ENCODE data around the gene ERC1. TPM values are rescaled to one million over a fixed set of nuclear protein-coding genes. Genes with fewer than 3 reads are reported as not detected.
A peak's percentile ranks its signal among the peaks of the same experiment; 100 is the strongest.

Gene ERC1
- total and polyA plus RNA-seq, 2 donors from 2014 or later: 5.1 to 68.3 TPM

- no peak for TF ChIP-seq CTCF (IDR thresholded peaks at IDR 0.05; ENCODE audit: borderline replicate concordance, extremely low read depth, insufficient read depth)
- H3K27ac ChIP-seq (ENCODE audit: low read depth in 2 of 2, low read length in 2 of 2): no peak overlapping the region
- no peak overlapping the region for H3K4me3 ChIP-seq (ENCODE audit: low read length in 3 of 3)
- H3K9ac ChIP-seq (ENCODE audit: low read length in 3 of 3): no peak overlapping the region
- no peaks in the 10 kb centered on the region for H3K27me3 ChIP-seq (ENCODE audit: control insufficient read depth, insufficient read depth, low read length)
- intact Hi-C loops (cut with DNase I): no loop called here
- DNase-seq (no peak), FAIRE-seq (no peak)
- peaks cover 0 to 8% (median 6%) of the 10 kb centered on the region in 3 donors for H3K4me1 ChIP-seq (ENCODE audit: control insufficient read depth in 2 of 3, insufficient read depth in 2 of 3, low read depth in 1 of 3, low read length in 3 of 3)
- no peaks in the 10 kb centered on the region for H3K36me3 ChIP-seq (ENCODE audit: control insufficient read depth in 2 of 3, insufficient read depth in 3 of 3, low read length in 3 of 3)
- no peaks in the 10 kb centered on the region for H3K9me3 ChIP-seq (ENCODE audit: control insufficient read depth in 2 of 3, insufficient read depth in 1 of 3, low read length in 3 of 3)
Observed at GRCh38 chr12:1213618-1214205, 222.7 kb downstream of the ERC1 start.

- no peaks in the 10 kb centered on the region for H3K27me3 ChIP-seq (ENCODE audit: control insufficient read depth, insufficient read depth, low read length)
- H3K4me3 ChIP-seq (ENCODE audit: low read length in 3 of 3): no peak overlapping the region
- DNase-seq: no peak
- H3K9me3 ChIP-seq (ENCODE audit: control insufficient read depth in 2 of 3, insufficient read depth in 1 of 3, low read length in 3 of 3): no peaks in the 10 kb centered on the region
- peak overlapping the region in 1 of 2 donors; percentile 34 for H3K27ac ChIP-seq (ENCODE audit: low read depth in 2 of 2, low read length in 2 of 2)
- no peak for FAIRE-seq
- peaks cover 0 to 8% (median 6%) of the 10 kb centered on the region in 3 donors for H3K4me1 ChIP-seq (ENCODE audit: control insufficient read depth in 2 of 3, insufficient read depth in 2 of 3, low read depth in 1 of 3, low read length in 3 of 3)
- intact Hi-C loops (cut with DNase I): no loop called here
- no peak overlapping the region for H3K9ac ChIP-seq (ENCODE audit: low read length in 3 of 3)
- H3K36me3 ChIP-seq (ENCODE audit: control insufficient read depth in 2 of 3, insufficient read depth in 3 of 3, low read length in 3 of 3): no peaks in the 10 kb centered on the region
- no peak for TF ChIP-seq CTCF (IDR thresholded peaks at IDR 0.05; ENCODE audit: borderline replicate concordance, extremely low read depth, insufficient read depth)
Observed at GRCh38 chr12:1216560-1216959, 225.5 kb downstream of the ERC1 start.

- intact Hi-C loops (cut with DNase I): no loop called here
- Histone ChIP-seq H3K9ac (ENCODE audit: low read length in 3 of 3) (no peak overlapping the region), H3K36me3 (ENCODE audit: control insufficient read depth in 2 of 3, insufficient read depth in 3 of 3, low read length in 3 of 3) (no peaks in the 10 kb centered on the region), H3K9me3 (ENCODE audit: control insufficient read depth in 2 of 3, insufficient read depth in 1 of 3, low read length in 3 of 3) (no peaks in the 10 kb centered on the region), H3K27me3 (ENCODE audit: control insufficient read depth, insufficient read depth, low read length) (no peaks in the 10 kb centered on the region), H3K4me3 (ENCODE audit: low read length in 3 of 3) (no peak overlapping the region), H3K27ac (ENCODE audit: low read depth in 2 of 2, low read length in 2 of 2) (peak overlapping the region; percentile 25 to 64), H3K4me1 (ENCODE audit: control insufficient read depth in 2 of 3, insufficient read depth in 2 of 3, low read depth in 1 of 3, low read length in 3 of 3) (peaks cover 0 to 6% (median 5%) of the 10 kb centered on the region in 3 donors)
- peak in 4 of 5 donors; percentile 45 to 88 (median 74) for DNase-seq
- FAIRE-seq: peak; percentile 73
- TF ChIP-seq CTCF (IDR thresholded peaks at IDR 0.05; ENCODE audit: borderline replicate concordance, extremely low read depth, insufficient read depth): no peak
Observed at GRCh38 chr12:1217191-1217949, 226.3 kb downstream of the ERC1 start.

Measured in kidney (tissue), 14 donors.